ENCODE data around the gene SMCHD1. TPM values are rescaled to one million over a fixed set of nuclear protein-coding genes. Genes with fewer than 3 reads are reported as not detected.
A peak's percentile ranks its signal among the peaks of the same experiment; 100 is the strongest.

The SMCHD1 gene
- total RNA-seq, 1 experiment from 2014 or later: 57.4 TPM

DNA sequence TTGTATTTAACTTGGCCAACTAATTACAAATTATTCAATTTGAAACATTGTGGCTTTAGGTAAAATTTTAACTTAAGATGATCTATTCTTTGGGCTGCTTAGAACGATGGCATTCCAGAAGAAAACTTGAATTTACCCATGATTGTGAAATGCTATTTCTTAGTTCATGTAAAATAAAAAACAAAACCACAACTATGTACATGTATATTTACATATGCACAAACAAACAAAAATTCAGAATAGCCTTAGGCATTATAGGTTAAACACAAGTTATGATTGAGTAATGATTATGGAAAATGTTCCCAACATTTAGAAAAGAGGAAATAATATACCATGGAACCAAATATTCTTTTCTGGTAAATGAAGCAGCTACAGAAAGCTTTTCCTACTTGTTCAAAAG lies 3.5 kb upstream of the SMCHD1 start:
- H3K9me3 ChIP-seq: peaks cover 4% of the 10 kb centered on the region
- H3K36me3 ChIP-seq (ENCODE audit: control insufficient read depth, insufficient read depth, low read length): no peaks in the 10 kb centered on the region
- no peaks in the 10 kb centered on the region for H3K27me3 Mint-ChIP-seq (ENCODE audit: insufficient read depth, unreplicated experiment)
- TF ChIP-seq, protein P1, sequence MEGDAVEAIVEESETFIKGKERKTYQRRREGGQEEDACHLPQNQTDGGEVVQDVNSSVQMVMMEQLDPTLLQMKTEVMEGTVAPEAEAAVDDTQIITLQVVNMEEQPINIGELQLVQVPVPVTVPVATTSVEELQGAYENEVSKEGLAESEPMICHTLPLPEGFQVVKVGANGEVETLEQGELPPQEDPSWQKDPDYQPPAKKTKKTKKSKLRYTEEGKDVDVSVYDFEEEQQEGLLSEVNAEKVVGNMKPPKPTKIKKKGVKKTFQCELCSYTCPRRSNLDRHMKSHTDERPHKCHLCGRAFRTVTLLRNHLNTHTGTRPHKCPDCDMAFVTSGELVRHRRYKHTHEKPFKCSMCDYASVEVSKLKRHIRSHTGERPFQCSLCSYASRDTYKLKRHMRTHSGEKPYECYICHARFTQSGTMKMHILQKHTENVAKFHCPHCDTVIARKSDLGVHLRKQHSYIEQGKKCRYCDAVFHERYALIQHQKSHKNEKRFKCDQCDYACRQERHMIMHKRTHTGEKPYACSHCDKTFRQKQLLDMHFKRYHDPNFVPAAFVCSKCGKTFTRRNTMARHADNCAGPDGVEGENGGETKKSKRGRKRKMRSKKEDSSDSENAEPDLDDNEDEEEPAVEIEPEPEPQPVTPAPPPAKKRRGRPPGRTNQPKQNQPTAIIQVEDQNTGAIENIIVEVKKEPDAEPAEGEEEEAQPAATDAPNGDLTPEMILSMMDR (IDR thresholded peaks at IDR 0.05; ENCODE audit: insufficient read depth in 1 of 2, low read depth in 1 of 2, low read length in 1 of 2, severe bottlenecking in 1 of 2, unreplicated experiment in 1 of 2): no peak
- H3K4me3 ChIP-seq (ENCODE audit: low read depth, low read length): no peak overlapping the region
- BruUV-seq (replicated peaks): no TSS peak
- no peaks in the 10 kb centered on the region for H3K9me3 Mint-ChIP-seq (ENCODE audit: unreplicated experiment)
- H3K36me3 Mint-ChIP-seq (ENCODE audit: insufficient read depth, unreplicated experiment): peaks cover 23% of the 10 kb centered on the region
- intact Hi-C loops (cut with micrococcal nuclease; ENCODE audit: unreplicated experiment): loop anchor here (10.0 kb wide), 1 partner anchor 327 kb away; no protein-coding TSS in a partner anchor
- no peak for DNase-seq
- H3K4me1 Mint-ChIP-seq (ENCODE audit: low read depth, unreplicated experiment): no peaks in the 10 kb centered on the region
- CTCF ChIA-PET: no interaction called here
- POLR2A ChIA-PET: interaction anchor here (0.6 kb wide), 1 partner anchor 100 kb away, joined by 3 read pairs; no protein-coding TSS in a partner anchor
- no peaks in the 10 kb centered on the region for H3K27me3 ChIP-seq (replicated peaks; ENCODE audit: control insufficient read depth, insufficient read depth, low read length)
- H3K27ac Mint-ChIP-seq (ENCODE audit: unreplicated experiment): no peak overlapping the region
- peaks cover 7% of the 10 kb centered on the region; the same call in 1 of the 2 replicates for H3K4me1 ChIP-seq
- no peak overlapping the region for H3K4me3 Mint-ChIP-seq (ENCODE audit: unreplicated experiment)

DNA sequence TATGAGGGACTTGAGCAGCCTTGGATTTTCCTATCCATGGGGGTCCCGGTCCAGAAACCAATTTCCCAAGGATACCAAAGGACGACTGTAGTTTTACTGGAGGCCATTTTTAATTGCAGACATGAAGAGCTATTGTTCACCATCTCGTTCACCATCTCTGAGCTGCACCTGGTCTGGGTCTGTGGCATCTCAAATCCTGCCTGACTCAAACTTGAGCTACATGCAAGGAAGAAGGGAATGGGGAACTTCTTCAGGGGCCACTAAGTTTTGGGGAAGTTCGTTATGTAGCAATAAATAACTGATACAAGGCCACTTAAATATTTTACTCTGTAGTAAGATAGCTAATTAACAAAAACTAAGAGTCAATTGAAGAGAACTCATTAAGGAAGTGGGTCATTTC lies 2.1 kb upstream of the SMCHD1 start:
- H3K4me3 ChIP-seq (ENCODE audit: low read depth, low read length): no peak overlapping the region
- Mint-ChIP-seq H3K9me3 (ENCODE audit: unreplicated experiment) (no peaks in the 10 kb centered on the region), H3K27me3 (ENCODE audit: insufficient read depth, unreplicated experiment) (no peaks in the 10 kb centered on the region), H3K27ac (ENCODE audit: unreplicated experiment) (peak overlapping the region; percentile 21), H3K4me3 (ENCODE audit: unreplicated experiment) (peak overlapping the region; percentile 70), H3K36me3 (ENCODE audit: insufficient read depth, unreplicated experiment) (peaks cover 29% of the 10 kb centered on the region), H3K4me1 (ENCODE audit: low read depth, unreplicated experiment) (peaks cover 7% of the 10 kb centered on the region)
- peaks cover 14% of the 10 kb centered on the region for H3K4me1 ChIP-seq
- H3K27me3 ChIP-seq (replicated peaks; ENCODE audit: control insufficient read depth, insufficient read depth, low read length): no peaks in the 10 kb centered on the region
- POLR2A ChIA-PET: no interaction called here
- BruUV-seq (replicated peaks): no TSS peak
- TF ChIP-seq, protein P1 (IDR thresholded peaks at IDR 0.05; ENCODE audit: insufficient read depth in 1 of 2, low read depth in 1 of 2, low read length in 1 of 2, severe bottlenecking in 1 of 2, unreplicated experiment in 1 of 2): no peak
- H3K9me3 ChIP-seq: no peaks in the 10 kb centered on the region
- CTCF ChIA-PET: no interaction called here
- intact Hi-C loops (cut with micrococcal nuclease; ENCODE audit: unreplicated experiment): loop anchor here (10.0 kb wide), 1 partner anchor 329 kb away; no protein-coding TSS in a partner anchor
- no peaks in the 10 kb centered on the region for H3K36me3 ChIP-seq (ENCODE audit: control insufficient read depth, insufficient read depth, low read length)
- no peak for DNase-seq

DNA sequence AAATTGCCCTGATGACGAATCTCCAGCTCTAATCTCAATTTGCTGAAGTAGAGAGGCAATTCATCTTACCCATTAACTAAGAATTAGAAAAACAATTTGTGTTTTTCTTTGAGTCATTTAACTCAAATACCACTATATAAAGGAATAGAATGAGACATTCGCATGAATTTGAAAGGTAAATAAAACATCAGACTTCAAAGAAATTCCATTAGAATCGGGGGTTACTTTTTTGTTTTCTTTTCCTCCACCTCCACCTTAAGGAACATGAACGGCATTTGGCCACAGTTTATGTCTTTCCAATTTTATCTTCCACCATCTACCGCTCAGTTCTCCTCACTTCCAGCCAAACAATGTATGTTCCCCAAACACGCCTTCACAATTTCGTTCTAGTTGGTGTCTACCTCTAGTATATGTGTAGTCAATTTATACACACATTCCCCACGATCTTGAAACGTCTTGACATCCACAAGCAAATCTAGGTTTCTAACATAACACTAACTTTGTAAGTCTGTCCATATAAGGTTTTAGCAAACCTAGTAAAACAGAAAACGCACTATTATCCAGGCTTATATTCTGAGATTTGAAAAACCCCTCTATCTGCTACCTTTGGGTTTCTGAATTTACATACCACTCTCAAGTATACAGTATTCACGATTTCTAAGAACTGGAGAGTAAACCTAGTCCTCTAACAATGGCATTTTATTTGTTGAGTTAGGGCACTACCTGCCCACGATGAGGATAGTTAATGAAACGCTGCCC lies 1.2 kb upstream of the SMCHD1 start:
- Mint-ChIP-seq H3K36me3 (ENCODE audit: insufficient read depth, unreplicated experiment) (peaks cover 32% of the 10 kb centered on the region), H3K27me3 (ENCODE audit: insufficient read depth, unreplicated experiment) (no peaks in the 10 kb centered on the region), H3K27ac (ENCODE audit: unreplicated experiment) (peak overlapping the region; percentile 21), H3K4me1 (ENCODE audit: low read depth, unreplicated experiment) (peaks cover 7% of the 10 kb centered on the region), H3K4me3 (ENCODE audit: unreplicated experiment) (peak overlapping the region; percentile 70), H3K9me3 (ENCODE audit: unreplicated experiment) (no peaks in the 10 kb centered on the region)
- TF ChIP-seq, protein P1 (IDR thresholded peaks at IDR 0.05; ENCODE audit: insufficient read depth in 1 of 2, low read depth in 1 of 2, low read length in 1 of 2, severe bottlenecking in 1 of 2, unreplicated experiment in 1 of 2): no peak
- H3K36me3 ChIP-seq (ENCODE audit: control insufficient read depth, insufficient read depth, low read length): no peaks in the 10 kb centered on the region
- no peaks in the 10 kb centered on the region for H3K9me3 ChIP-seq
- no peaks in the 10 kb centered on the region for H3K27me3 ChIP-seq (replicated peaks; ENCODE audit: control insufficient read depth, insufficient read depth, low read length)
- BruUV-seq (replicated peaks): TSS peak; percentile 72
- peak overlapping the region; percentile 88 for H3K4me3 ChIP-seq (ENCODE audit: low read depth, low read length)
- CTCF ChIA-PET: no interaction called here
- peaks cover 23% of the 10 kb centered on the region for H3K4me1 ChIP-seq
- POLR2A ChIA-PET: no interaction called here
- DNase-seq: peak in 1 of 2 experiments; percentile 17
- intact Hi-C loops (cut with micrococcal nuclease; ENCODE audit: unreplicated experiment): loop anchor here (10.0 kb wide), 1 partner anchor 330 kb away; no protein-coding TSS in a partner anchor

Measured in Caco-2 (cell line).